ENCODE results near the gene AEBP2.

GRCh38 chr12:19440019-19440858 is 947 bp downstream of the AEBP2 start:
- TF ChIP-seq SIN3A (IDR thresholded peaks at IDR 0.05; ENCODE audit: borderline replicate concordance, insufficient read depth, low read length) (no peak), REST (IDR thresholded peaks at IDR 0.05; ENCODE audit: insufficient read depth in 1 of 2, low read depth in 2 of 2, low read length in 2 of 2) (no peak), TAF1 (IDR thresholded peaks at IDR 0.05; ENCODE audit: borderline replicate concordance, insufficient read depth, low read length) (no peak)
